AG04449 (cell line): ENCODE results near the gene ZFP57.

ENCODE experiments used
- CTCF ChIA-PET: fragments of 350-600 bp; formaldehyde crosslinking; extraction: SDS; loops from one replicate; lab custom pipeline; 2021; ENCODE audit warnings: antibody characterized with exemption; lab: Yijun Ruan, JAX
- POLR2A ChIA-PET: fragments of 400-600, 350-600 bp; formaldehyde crosslinking; extraction: SDS; loops from one replicate; lab custom pipeline; 2020; ENCODE audit warnings: antibody characterized with exemption, inconsistent platforms; lab: Yijun Ruan, JAX
- DNase-seq: peaks from one replicate; pipeline ENCODE4 v3.0.0-alpha.2; 2010; ENCODE audit warnings: low read depth, low spot score
- H3K4me3 ChIP-seq: 2 replicates; pipeline ENCODE4 v1.5.1; 2011; ENCODE audit warnings: low read depth, mild to moderate bottlenecking, control low read depth, low read length
- CTCF ChIP-seq: IDR thresholded peaks from one replicate; pipeline ENCODE4 v1.5.1; 2011; ENCODE audit warnings: mild to moderate bottlenecking, moderate library complexity, low read length, control low read depth, inconsistent platforms; ENCODE audit not compliant: insufficient read depth; ENCODE audit errors: missing control alignments

The ZFP57 gene

GRCh38 chr6:29651413-29652197 lies 29.3 kb downstream of the ZFP57 start:
- DNase-seq = no peak
- CTCF ChIA-PET = interaction anchor here (0.7 to 34.7 kb wide), 13 partner anchors 5 to 784 kb away, joined by 3 to 692 read pairs (median 13); partner anchors contain the start of genes GABBR1, MOG and PPP1R11
- TF ChIP-seq CTCF = peak; percentile 48
- H3K4me3 ChIP-seq = no peak overlapping the region
- POLR2A ChIA-PET = no interaction called here

- POLR2A ChIA-PET = interaction anchor here (1.0 kb wide), 2 partner anchors 16 to 23 kb away, joined by 4 to 7 read pairs; partner anchors contain the start of gene GABBR1
- DNase-seq = peak; percentile 69
- peak; percentile 88 for TF ChIP-seq CTCF
- H3K4me3 ChIP-seq = peak overlapping the region; percentile 59
- CTCF ChIA-PET = interaction anchor here (0.6 to 34.7 kb wide), 25 partner anchors 6 to 1517 kb away, joined by 3 to 692 read pairs (median 5); partner anchors contain the start of genes GABBR1, MOG and PPP1R11
Measured at GRCh38 chr6:29649701-29650673, 31.0 kb downstream of the ZFP57 start.

- peak; percentile 59 for TF ChIP-seq CTCF
- ChIA-PET POLR2A (interaction anchor here (1.0 kb wide), 1 partner anchor 14 kb away, joined by 3 read pairs; no protein-coding TSS in a partner anchor), CTCF (interaction anchor here (0.7 to 34.7 kb wide), 12 partner anchors 8 to 186 kb away, joined by 3 to 692 read pairs (median 4); partner anchors contain the start of genes GABBR1 and MOG)
- H3K4me3 ChIP-seq = no peak overlapping the region
- DNase-seq = no peak
Measured at GRCh38 chr6:29647927-29648642, 32.9 kb downstream of the ZFP57 start.

- CTCF ChIA-PET = interaction anchor here (0.7 to 34.7 kb wide), 3 partner anchors 8 to 15 kb away, joined by 3 to 692 read pairs (median 4); partner anchors contain the start of genes GABBR1 and MOG
- POLR2A ChIA-PET = interaction anchor here (0.6 kb wide), 1 partner anchor 876 kb away, joined by 3 read pairs; no protein-coding TSS in a partner anchor
- H3K4me3 ChIP-seq = no peak overlapping the region
- no peak for DNase-seq
- no peak for TF ChIP-seq CTCF
Measured at GRCh38 chr6:29641430-29642148, 39.4 kb downstream of the ZFP57 start.

GRCh38 chr6:29637247-29637646 lies 43.7 kb downstream of the ZFP57 start:
- ChIA-PET CTCF (interaction anchor here (34.7 kb wide), 1 partner anchor 19 kb away, joined by 692 read pairs; the partner anchor contains the start of gene MOG), POLR2A (no interaction called here)
- no peak for TF ChIP-seq CTCF
- no peak for DNase-seq
- no peak overlapping the region for H3K4me3 ChIP-seq
